HG03025 (cell line): ENCODE data around the gene EID2B.

ENCODE experiments used
- ATAC-seq: cut with Tn5 transposase; IDR thresholded peaks from one replicate; pipeline ENCODE4 v1.9.1; 2021; ENCODE audit warnings: mild to moderate bottlenecking, moderate library complexity; ENCODE audit not compliant: unreplicated experiment, low FRiP score

Gene EID2B

GRCh38 chr19:39532233-39533002 lies at the start of gene EID2B:
Gene EID2B, minus strand, starts transcription at chr19:39532852. Its CDS starts 50 bp downstream, at chr19:39532802.
- ATAC-seq: peak; percentile 71

- ATAC-seq: no peak
Measured at GRCh38 chr19:39582442-39582841, 49.8 kb upstream of the EID2B start.

- ATAC-seq: no peak
Measured at GRCh38 chr19:39568604-39569003, 36.0 kb upstream of the EID2B start.

DNA sequence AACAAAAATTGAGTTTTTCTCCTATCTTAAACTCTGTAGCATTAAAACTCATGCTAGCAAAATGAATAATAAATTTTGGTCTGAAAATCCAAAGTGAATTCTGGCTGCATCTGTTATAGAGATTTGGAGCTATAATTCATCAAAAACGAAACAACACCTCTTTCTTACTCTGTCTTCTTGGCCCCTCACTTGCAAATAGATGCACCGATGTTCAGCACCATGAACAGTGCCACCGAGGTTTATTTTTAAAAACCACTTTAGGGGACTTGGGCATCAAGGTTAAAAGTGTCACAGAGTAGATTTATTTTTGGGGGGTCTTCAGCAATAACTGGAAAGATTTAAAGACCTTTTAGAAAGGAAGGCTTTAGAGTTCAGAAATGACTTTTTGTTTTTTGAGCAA lies 33.4 kb upstream of the EID2B start:
- no peak for ATAC-seq

- no peak for ATAC-seq
Measured at GRCh38 chr19:39563408-39563807, 30.8 kb upstream of the EID2B start.

DNA sequence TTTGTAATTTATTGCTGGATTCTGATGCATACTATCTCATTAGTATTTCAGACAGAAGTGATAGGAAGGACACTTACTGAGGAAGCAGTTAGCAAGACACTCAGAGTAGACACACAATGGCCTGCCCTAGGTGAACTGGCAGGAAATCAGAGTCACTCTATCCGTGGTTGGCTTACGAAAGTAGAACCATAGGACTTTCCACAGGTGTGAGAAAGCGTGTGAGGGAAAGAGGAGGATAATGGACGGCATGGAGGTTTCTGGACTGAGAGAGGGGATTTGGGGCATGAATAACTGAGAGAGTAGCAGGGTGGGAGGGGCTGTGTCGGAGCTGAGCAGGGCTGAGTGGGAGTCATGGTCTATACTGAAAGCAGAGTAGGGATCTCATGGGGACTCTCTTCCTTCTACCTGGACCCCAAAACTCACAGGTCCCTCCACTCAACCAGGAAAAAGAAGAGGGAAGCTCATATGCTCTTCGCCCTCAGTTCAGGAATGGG lies 26.0 kb upstream of the EID2B start:
- ATAC-seq: no peak

GRCh38 chr19:39557811-39558623 lies 25.4 kb upstream of the EID2B start:
- ATAC-seq: no peak

DNA sequence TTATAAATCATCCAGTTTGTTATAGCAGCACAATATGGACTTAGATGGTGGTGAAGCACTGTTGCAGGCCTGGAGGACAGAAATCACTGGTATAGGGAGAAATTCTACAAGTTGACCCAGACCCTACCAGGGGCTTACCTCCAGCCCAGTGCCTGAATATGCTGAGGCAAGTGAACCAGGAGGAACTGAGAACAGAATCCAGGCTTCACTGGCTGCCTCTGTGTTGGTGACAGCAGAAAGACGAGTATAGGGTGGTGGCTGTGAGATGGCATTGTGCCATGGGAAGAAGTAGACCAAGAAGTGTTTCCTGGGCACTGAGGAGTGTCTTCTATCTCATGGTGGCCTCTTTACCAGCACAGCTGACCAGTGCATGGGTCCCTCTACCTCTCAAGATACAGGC lies 23.2 kb upstream of the EID2B start:
- ATAC-seq: no peak

- ATAC-seq: no peak
Measured at GRCh38 chr19:39554701-39555311, 22.2 kb upstream of the EID2B start.

GRCh38 chr19:39553082-39553652 lies 20.5 kb upstream of the EID2B start:
- ATAC-seq: no peak

- ATAC-seq: no peak
Measured at GRCh38 chr19:39550197-39550596, 17.5 kb upstream of the EID2B start.

DNA sequence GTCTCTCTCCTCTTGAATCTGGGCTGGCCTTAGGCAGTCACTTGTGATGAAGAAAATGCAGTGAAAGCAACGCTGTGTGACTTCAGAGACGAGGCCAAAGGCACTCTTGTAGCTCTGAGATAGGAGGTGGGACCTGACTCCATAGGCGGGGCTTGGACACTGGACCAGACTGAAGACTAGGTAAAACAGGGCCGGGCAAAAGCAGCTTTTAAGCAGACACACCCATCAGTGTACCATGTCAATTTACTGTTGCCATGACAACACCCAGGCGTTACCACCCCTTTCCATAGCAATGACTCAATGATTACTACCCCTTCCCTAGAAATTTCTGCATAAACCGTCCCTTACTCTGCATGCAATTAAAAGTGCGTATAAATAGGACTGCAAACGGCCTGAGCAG lies 13.9 kb upstream of the EID2B start:
- ATAC-seq: no peak

- ATAC-seq: no peak
Measured at GRCh38 chr19:39544911-39545310, 12.3 kb upstream of the EID2B start.

GRCh38 chr19:39544226-39544903 lies 11.7 kb upstream of the EID2B start:
- no peak for ATAC-seq

DNA sequence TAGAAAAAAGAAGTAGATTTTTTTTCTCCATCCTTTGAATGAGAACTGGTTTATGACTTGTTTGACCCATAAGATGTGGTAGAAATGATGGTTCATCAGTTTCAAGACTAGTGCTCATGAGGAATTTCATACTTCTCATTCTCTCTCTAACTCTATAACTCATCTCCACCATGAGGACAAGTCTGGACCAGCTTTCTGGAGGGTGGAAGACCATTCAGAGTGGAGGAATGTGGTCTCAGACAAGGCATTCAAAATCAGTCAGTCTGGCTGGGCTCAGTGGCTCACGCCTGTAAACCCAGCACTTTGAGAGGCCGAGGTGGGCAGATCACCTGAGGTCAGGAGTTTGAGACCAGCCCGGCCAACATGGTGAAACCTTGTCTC lies 10.8 kb upstream of the EID2B start:
- ATAC-seq: no peak

DNA sequence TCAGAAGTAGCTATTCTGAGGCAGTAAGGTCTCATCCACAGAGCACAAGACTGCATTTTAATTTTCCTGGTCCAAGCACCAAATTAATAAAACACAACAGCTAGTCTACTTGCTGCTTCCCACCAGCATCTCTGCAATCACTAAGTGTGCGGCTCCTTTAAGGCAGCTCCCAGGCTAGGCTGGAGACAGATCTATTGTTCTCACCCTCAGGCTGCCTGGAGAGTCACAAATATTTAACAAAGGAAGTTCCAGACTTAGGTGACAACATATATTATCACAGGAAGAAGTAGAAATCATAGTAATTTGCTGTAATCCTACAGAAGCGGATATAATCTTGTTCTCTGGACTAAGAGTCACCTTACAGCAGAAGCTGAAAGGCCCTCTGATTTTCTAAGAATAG lies 9.6 kb upstream of the EID2B start:
- ATAC-seq: no peak

DNA sequence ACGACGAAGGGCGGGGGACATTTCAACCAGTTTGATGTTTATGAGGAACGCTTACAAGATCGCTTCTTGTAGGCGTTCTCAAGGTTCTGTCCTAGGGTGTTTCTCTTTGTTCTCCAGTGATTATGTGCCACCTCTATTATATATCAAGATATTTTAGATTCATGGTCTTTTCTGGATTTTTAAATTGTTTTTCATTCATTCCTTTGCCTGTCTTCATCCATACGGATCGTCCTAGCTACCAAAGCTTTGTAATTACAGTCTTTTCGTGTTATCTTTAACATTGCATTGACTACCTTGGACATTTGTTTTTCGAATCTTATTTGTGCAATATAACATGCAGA lies 7.7 kb upstream of the EID2B start:
- ATAC-seq: no peak

- ATAC-seq: peak; percentile 80
Measured at GRCh38 chr19:39539518-39540332, 7.1 kb upstream of the EID2B start, which contains the start of gene EID2. Gene EID2, minus strand, starts transcription at chr19:39540161. Its CDS starts 82 bp downstream, at chr19:39540079.

DNA sequence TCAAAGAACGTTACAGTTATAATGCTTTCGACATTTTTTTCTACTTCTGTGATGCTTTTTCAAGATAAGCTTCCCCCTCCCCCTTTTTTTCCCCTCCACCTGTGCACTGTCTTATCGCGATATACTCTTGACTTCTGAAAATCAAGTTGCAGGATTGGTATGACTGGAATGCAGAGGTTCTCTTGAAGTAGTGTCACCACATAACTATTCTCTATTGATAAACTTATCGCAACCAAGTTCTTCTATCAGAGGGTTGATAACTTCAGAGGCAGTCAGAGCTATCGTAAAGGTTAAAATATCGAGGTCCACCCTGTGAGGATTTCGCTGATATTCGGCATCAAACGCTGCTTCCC lies 6.5 kb upstream of the EID2B start:
- no peak for ATAC-seq

- ATAC-seq: no peak
Measured at GRCh38 chr19:39533791-39534190, 1.1 kb upstream of the EID2B start.
